GM12878 (cell line): ENCODE results near the gene CCDC71L.

Experiments
- CTCF ChIP-seq, 3 experiments: IDR thresholded peaks in 2 of 3; conservative IDR thresholded peaks in 1 of 3; 2 replicates each; pipeline ENCODE4 v1.5.1; 2011; ENCODE audit warnings: low read depth in 3 of 3, low read length in 3 of 3, mild to moderate bottlenecking in 3 of 3, control low read depth in 2 of 3, moderate library complexity in 2 of 3, inconsistent platforms in 1 of 3, mixed read lengths in 1 of 3; ENCODE audit not compliant: control insufficient read depth in 2 of 3, insufficient read depth in 1 of 3; ENCODE audit errors: extremely low read depth in 1 of 3
- POLR2A ChIP-seq: IDR thresholded peaks from 2 replicates; pipeline ENCODE4 v1.6.1; 2011; ENCODE audit warnings: low read depth, mild to moderate bottlenecking, low read length
- ZBTB33 ChIP-seq: fragments of 450-650 bp; IDR thresholded peaks from 2 replicates; pipeline ENCODE4 v1.6.1; 2017; ENCODE audit warnings: mild to moderate bottlenecking

- TF ChIP-seq CTCF (IDR thresholded peaks at IDR 0.05 in 2 of 3, conservative IDR thresholded peaks at IDR 0.05 in 1 of 3; ENCODE audit: control insufficient read depth in 2 of 3, extremely low read depth in 1 of 3, insufficient read depth in 1 of 3, low read depth in 3 of 3, low read length in 3 of 3) (no peak), POLR2A (no peak), ZBTB33 (no peak)
Measured at GRCh38 chr7:106692450-106693051, 31.6 kb upstream of the CCDC71L start.
